Measurements from ENCODE around the gene NEK10. TPM values are rescaled to one million over a fixed set of nuclear protein-coding genes. Genes with fewer than 3 reads are reported as not detected.
"Not testable (repeated sequence)": the region's sequence is repeated elsewhere in the genome, so short reads cannot be mapped to it uniquely, and the experiment has no call there.

The NEK10 gene
- total RNA-seq, 4 donors from 2014 or later = 1.6 to 2.6 (median 2.0) TPM

- DNase-seq = no peak
- 34 to 42% methylated on average over 5 of the region's 5 CpGs for WGBS, 2 donors
- TF ChIP-seq, protein P1, sequence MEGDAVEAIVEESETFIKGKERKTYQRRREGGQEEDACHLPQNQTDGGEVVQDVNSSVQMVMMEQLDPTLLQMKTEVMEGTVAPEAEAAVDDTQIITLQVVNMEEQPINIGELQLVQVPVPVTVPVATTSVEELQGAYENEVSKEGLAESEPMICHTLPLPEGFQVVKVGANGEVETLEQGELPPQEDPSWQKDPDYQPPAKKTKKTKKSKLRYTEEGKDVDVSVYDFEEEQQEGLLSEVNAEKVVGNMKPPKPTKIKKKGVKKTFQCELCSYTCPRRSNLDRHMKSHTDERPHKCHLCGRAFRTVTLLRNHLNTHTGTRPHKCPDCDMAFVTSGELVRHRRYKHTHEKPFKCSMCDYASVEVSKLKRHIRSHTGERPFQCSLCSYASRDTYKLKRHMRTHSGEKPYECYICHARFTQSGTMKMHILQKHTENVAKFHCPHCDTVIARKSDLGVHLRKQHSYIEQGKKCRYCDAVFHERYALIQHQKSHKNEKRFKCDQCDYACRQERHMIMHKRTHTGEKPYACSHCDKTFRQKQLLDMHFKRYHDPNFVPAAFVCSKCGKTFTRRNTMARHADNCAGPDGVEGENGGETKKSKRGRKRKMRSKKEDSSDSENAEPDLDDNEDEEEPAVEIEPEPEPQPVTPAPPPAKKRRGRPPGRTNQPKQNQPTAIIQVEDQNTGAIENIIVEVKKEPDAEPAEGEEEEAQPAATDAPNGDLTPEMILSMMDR (IDR thresholded peaks at IDR 0.05) = peak; percentile 44 to 79 (median 66)
- TF ChIP-seq POLR2A (IDR thresholded peaks at IDR 0.05) = no peak
- intact Hi-C loops (cut with DNase I) = loop anchor here (5.0 to 10.0 kb wide), 2 partner anchors 343 to 370 kb away; no protein-coding TSS in a partner anchor
- H3K27me3 ChIP-seq = no peaks in the 10 kb centered on the region
- H3K36me3 ChIP-seq = no peaks in the 10 kb centered on the region
- H3K4me3 ChIP-seq (replicated peaks in 1 of 3) = no peak overlapping the region
- no peaks in the 10 kb centered on the region for H3K9me3 ChIP-seq
- H3K4me1 ChIP-seq = no peaks in the 10 kb centered on the region
- H3K27ac ChIP-seq = no peak overlapping the region
Observed at GRCh38 chr3:27312044-27312668, 57.0 kb downstream of the NEK10 start.

DNA sequence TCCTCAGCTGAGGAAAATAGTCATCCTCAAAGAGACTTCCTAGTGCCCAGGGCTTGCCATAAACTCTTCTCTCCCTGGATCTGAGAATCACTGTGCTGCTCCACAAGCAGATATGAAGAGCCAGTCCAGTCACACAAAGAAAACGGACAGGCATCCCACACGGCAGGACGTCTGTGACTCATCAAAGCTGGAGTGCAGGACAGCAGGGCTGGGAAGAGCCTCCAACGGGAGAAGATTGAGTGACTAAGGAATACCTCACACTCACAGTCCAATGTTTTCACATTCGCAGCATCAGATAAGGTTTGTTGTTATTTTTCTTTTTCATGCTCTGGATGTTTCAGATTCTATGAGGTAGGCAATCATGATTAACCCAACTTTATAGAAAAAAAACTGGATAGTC is 57.8 kb downstream of the NEK10 start:
- intact Hi-C loops (cut with DNase I) = loop anchor here (5.0 to 10.0 kb wide), 2 partner anchors 343 to 371 kb away; no protein-coding TSS in a partner anchor
- Histone ChIP-seq H3K36me3 (no peaks in the 10 kb centered on the region), H3K9me3 (no peaks in the 10 kb centered on the region), H3K27ac (no peak overlapping the region), H3K4me1 (no peaks in the 10 kb centered on the region), H3K4me3 (replicated peaks in 1 of 3) (no peak overlapping the region), H3K27me3 (no peaks in the 10 kb centered on the region)
- no peak for DNase-seq
- 66 to 69% methylated on average over 5 of the region's 5 CpGs for WGBS, 2 donors
- no peak for TF ChIP-seq POLR2A (IDR thresholded peaks at IDR 0.05)
- TF ChIP-seq, protein P1 (IDR thresholded peaks at IDR 0.05) = no peak

DNA sequence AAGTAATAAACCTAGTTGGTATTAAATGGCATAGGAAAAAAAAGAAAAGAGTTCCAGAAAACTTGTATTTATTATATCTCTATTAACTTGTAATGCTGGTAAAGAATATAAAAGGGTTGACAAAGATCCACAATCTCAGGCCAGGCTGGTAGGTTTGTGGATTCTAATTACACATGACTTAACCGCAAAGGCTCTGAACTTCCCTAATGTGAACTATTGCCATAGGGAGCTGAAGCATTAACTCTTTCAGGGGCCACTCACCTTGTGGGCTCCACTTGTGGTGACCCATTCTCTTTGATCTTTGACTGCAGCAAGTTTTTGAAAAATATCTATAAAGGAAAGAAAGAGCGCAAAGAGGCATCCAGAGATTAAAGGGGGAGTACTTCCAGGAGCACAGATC is 58.5 kb downstream of the NEK10 start:
- TF ChIP-seq, protein P1 (IDR thresholded peaks at IDR 0.05) = no peak
- no peak for TF ChIP-seq POLR2A (IDR thresholded peaks at IDR 0.05)
- Histone ChIP-seq H3K9me3 (no peaks in the 10 kb centered on the region), H3K36me3 (no peaks in the 10 kb centered on the region), H3K27ac (no peak overlapping the region), H3K4me3 (replicated peaks in 1 of 3) (no peak overlapping the region), H3K27me3 (no peaks in the 10 kb centered on the region), H3K4me1 (no peaks in the 10 kb centered on the region)
- no peak for DNase-seq
- 87% methylated on average over 2 of the region's 2 CpGs for WGBS, 2 donors
- intact Hi-C loops (cut with DNase I) = loop anchor here (5.0 to 10.0 kb wide), 2 partner anchors 344 to 372 kb away; no protein-coding TSS in a partner anchor

- no peaks in the 10 kb centered on the region for H3K9me3 ChIP-seq
- no peak for DNase-seq
- no peaks in the 10 kb centered on the region for H3K36me3 ChIP-seq
- H3K27me3 ChIP-seq = no peaks in the 10 kb centered on the region
- WGBS, 2 donors = 87 to 93% methylated on average over 1 of the region's 1 CpG
- no peak for TF ChIP-seq POLR2A (IDR thresholded peaks at IDR 0.05)
- TF ChIP-seq, protein P1 (IDR thresholded peaks at IDR 0.05) = no peak
- H3K4me1 ChIP-seq = no peaks in the 10 kb centered on the region
- no peak overlapping the region for H3K27ac ChIP-seq
- no peak overlapping the region for H3K4me3 ChIP-seq (replicated peaks in 1 of 3)
- intact Hi-C loops (cut with DNase I) = no loop called here
Observed at GRCh38 chr3:27307566-27307965, 61.6 kb downstream of the NEK10 start.

DNA sequence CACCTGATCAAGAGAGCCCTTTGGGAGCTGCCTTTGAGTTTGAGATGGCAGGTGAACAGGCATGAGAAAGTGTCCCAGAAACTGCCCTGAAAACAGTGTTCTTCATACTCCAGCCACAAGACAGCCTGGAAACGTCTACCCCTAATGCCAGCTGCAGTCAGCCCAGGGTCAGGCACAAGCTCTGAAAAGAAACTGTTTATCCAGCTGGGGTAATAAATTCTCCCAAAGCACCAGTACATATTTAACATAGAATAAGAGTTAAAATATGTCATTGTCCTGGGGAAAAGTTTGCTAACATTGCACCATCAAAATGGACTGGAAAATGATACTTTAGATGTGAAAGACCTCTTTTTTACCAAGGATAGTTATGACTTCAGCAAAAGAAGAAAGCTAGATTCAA is 66.3 kb downstream of the NEK10 start:
- H3K4me3 ChIP-seq (replicated peaks in 1 of 3) = no peak overlapping the region
- WGBS, 2 donors = 81 to 94% methylated on average over 1 of the region's 1 CpG
- H3K36me3 ChIP-seq = no peaks in the 10 kb centered on the region
- H3K27me3 ChIP-seq = no peaks in the 10 kb centered on the region
- no peaks in the 10 kb centered on the region for H3K9me3 ChIP-seq
- no peak for DNase-seq
- intact Hi-C loops (cut with DNase I) = no loop called here
- TF ChIP-seq, protein P1 (IDR thresholded peaks at IDR 0.05) = no peak
- no peak for TF ChIP-seq POLR2A (IDR thresholded peaks at IDR 0.05)
- H3K27ac ChIP-seq = no peak overlapping the region
- H3K4me1 ChIP-seq = no peaks in the 10 kb centered on the region

DNA sequence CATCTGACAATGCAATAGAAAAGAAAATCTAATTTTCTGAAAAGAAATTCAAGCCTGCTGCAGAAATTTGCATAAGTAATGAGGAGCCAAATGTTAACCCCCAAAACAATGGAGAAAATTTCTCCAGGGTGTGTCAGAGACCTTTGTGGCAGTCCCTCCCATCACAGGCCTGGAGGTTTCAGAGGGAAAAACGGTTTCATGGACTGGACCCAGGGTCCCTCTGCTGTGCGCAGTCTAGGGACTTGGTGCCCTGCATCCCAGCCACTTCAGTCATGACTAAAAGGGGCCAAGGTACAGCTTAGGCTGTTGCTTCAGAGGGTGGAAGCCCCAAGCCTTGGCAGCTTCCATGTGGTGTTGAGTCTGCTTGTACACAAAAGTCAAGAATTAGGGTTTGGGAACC is 70.2 kb downstream of the NEK10 start:
- intact Hi-C loops (cut with DNase I); H3K4me1 ChIP-seq; H3K27ac ChIP-seq; H3K4me3 ChIP-seq (replicated peaks in 1 of 3); H3K9me3 ChIP-seq; H3K36me3 ChIP-seq; H3K27me3 ChIP-seq; DNase-seq: not testable (repeated sequence)
- WGBS, 2 donors = 75 to 95% methylated on average over 2 of the region's 2 CpGs

Measured in thyroid gland (tissue), 4 donors.